Measurements from ENCODE around the gene GPX2.

DNA sequence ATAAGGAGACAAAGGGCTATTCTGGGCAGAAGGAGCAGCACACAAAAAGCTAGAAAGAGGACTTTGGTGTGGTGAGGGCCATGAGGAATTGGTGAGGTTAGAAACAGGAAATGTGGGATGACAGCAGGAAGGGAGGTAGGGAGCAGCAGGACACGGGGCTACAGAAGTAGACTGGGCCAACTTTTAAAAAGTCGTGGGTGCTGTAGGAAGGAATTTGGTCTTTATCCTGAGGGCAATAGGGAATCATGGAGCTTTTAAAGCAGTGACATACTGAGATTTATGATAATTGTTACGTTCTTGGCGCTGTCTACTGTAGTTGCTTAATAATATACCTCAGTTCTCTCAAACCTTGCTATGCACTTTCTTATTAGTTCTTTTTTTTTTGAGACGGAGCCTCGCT, 36.5 kb downstream of the GPX2 start:
- TF ChIP-seq, protein P1, sequence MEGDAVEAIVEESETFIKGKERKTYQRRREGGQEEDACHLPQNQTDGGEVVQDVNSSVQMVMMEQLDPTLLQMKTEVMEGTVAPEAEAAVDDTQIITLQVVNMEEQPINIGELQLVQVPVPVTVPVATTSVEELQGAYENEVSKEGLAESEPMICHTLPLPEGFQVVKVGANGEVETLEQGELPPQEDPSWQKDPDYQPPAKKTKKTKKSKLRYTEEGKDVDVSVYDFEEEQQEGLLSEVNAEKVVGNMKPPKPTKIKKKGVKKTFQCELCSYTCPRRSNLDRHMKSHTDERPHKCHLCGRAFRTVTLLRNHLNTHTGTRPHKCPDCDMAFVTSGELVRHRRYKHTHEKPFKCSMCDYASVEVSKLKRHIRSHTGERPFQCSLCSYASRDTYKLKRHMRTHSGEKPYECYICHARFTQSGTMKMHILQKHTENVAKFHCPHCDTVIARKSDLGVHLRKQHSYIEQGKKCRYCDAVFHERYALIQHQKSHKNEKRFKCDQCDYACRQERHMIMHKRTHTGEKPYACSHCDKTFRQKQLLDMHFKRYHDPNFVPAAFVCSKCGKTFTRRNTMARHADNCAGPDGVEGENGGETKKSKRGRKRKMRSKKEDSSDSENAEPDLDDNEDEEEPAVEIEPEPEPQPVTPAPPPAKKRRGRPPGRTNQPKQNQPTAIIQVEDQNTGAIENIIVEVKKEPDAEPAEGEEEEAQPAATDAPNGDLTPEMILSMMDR (IDR thresholded peaks at IDR 0.05; ENCODE audit: insufficient read depth, low read depth, low read length), result no peak
- TF ChIP-seq EZH2 (IDR thresholded peaks at IDR 0.05; ENCODE audit: insufficient read depth, low read length), result no peak
